Measurements from ENCODE around the gene DUOX1. TPM values are rescaled to one million over a fixed set of nuclear protein-coding genes. Genes with fewer than 3 reads are reported as not detected.

The DUOX1 gene
- total and polyA plus RNA-seq, 4 donors: 0.02 to 0.94 (median 0.08) TPM; not detected in 1

DNA sequence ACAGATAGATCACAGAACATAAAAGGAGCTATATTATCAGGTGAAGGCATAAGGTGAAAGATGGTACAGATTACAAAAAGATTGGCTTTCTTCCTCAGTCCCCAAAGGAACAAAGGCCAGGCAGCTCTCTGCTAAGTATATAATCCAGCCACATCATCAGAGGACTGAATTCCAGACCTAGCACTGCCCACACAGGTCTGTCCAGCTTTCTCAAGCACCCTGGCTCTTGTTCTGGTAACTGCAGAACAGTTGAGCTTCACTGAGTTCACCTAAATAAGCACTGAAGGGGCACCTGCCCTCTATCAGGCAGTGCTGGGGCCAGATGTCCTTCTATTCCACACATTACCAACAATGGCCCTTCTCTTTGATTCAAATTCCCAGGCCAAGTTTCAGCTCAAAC lies 6.4 kb upstream of the DUOX1 start:
- DNase-seq (ENCODE audit: low spot score): no peak
- Histone ChIP-seq H3K36me3 (ENCODE audit: control insufficient read depth in 4 of 4, insufficient read depth in 3 of 4, low read depth in 1 of 4, low read length in 3 of 4) (no peaks in the 10 kb centered on the region), H3K27me3 (ENCODE audit: control insufficient read depth in 4 of 4, insufficient read depth in 4 of 4, low read length in 3 of 4) (peaks cover 0 to 5% (median 0%) of the 10 kb centered on the region in 4 donors), H3K4me3 (ENCODE audit: low read depth in 1 of 3, low read length in 3 of 3) (no peak overlapping the region), H3K27ac (ENCODE audit: low read depth in 1 of 2, low read length in 2 of 2) (no peak overlapping the region), H3K4me1 (ENCODE audit: control insufficient read depth in 4 of 4, insufficient read depth in 4 of 4, low read length in 3 of 4) (no peaks in the 10 kb centered on the region), H3K9ac (ENCODE audit: low read depth in 1 of 2, low read length in 2 of 2) (no peak overlapping the region), H3K9me3 (ENCODE audit: control insufficient read depth in 4 of 4, low read length in 3 of 4) (no peaks in the 10 kb centered on the region)
- TF ChIP-seq RAD21 (IDR thresholded peaks at IDR 0.05) (no peak), YY1 (IDR thresholded peaks at IDR 0.05) (no peak), GABPA (IDR thresholded peaks at IDR 0.05 in 1 of 2, conservative IDR thresholded peaks at IDR 0.05 in 1 of 2) (no peak), TAF1 (conservative IDR thresholded peaks at IDR 0.05) (no peak), EGR1 (IDR thresholded peaks at IDR 0.05; ENCODE audit: low read depth in 2 of 2) (no peak), HNF4A (conservative IDR thresholded peaks at IDR 0.05) (no peak), HNF4G (IDR thresholded peaks at IDR 0.05) (no peak), FOXA2 (IDR thresholded peaks at IDR 0.05) (no peak), FOXA1 (IDR thresholded peaks at IDR 0.05) (no peak), RXRA (IDR thresholded peaks at IDR 0.05) (no peak), SP1 (IDR thresholded peaks at IDR 0.05) (no peak), JUND (IDR thresholded peaks at IDR 0.05) (no peak), NR2F2 (IDR thresholded peaks at IDR 0.05) (no peak)
- TF ChIP-seq, protein P1, sequence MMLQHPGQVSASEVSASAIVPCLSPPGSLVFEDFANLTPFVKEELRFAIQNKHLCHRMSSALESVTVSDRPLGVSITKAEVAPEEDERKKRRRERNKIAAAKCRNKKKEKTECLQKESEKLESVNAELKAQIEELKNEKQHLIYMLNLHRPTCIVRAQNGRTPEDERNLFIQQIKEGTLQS (IDR thresholded peaks at IDR 0.05): no peak
- TF ChIP-seq, protein P2, sequence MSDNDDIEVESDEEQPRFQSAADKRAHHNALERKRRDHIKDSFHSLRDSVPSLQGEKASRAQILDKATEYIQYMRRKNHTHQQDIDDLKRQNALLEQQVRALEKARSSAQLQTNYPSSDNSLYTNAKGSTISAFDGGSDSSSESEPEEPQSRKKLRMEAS (IDR thresholded peaks at IDR 0.05): no peak
- TF ChIP-seq, protein P3, sequence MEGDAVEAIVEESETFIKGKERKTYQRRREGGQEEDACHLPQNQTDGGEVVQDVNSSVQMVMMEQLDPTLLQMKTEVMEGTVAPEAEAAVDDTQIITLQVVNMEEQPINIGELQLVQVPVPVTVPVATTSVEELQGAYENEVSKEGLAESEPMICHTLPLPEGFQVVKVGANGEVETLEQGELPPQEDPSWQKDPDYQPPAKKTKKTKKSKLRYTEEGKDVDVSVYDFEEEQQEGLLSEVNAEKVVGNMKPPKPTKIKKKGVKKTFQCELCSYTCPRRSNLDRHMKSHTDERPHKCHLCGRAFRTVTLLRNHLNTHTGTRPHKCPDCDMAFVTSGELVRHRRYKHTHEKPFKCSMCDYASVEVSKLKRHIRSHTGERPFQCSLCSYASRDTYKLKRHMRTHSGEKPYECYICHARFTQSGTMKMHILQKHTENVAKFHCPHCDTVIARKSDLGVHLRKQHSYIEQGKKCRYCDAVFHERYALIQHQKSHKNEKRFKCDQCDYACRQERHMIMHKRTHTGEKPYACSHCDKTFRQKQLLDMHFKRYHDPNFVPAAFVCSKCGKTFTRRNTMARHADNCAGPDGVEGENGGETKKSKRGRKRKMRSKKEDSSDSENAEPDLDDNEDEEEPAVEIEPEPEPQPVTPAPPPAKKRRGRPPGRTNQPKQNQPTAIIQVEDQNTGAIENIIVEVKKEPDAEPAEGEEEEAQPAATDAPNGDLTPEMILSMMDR (IDR thresholded peaks at IDR 0.05; ENCODE audit: low read depth, low read length, missing input control): no peak
- TF ChIP-seq, protein P4, sequence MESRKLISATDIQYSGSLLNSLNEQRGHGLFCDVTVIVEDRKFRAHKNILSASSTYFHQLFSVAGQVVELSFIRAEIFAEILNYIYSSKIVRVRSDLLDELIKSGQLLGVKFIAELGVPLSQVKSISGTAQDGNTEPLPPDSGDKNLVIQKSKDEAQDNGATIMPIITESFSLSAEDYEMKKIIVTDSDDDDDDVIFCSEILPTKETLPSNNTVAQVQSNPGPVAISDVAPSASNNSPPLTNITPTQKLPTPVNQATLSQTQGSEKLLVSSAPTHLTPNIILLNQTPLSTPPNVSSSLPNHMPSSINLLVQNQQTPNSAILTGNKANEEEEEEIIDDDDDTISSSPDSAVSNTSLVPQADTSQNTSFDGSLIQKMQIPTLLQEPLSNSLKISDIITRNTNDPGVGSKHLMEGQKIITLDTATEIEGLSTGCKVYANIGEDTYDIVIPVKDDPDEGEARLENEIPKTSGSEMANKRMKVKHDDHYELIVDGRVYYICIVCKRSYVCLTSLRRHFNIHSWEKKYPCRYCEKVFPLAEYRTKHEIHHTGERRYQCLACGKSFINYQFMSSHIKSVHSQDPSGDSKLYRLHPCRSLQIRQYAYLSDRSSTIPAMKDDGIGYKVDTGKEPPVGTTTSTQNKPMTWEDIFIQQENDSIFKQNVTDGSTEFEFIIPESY (IDR thresholded peaks at IDR 0.05): no peak

DNA sequence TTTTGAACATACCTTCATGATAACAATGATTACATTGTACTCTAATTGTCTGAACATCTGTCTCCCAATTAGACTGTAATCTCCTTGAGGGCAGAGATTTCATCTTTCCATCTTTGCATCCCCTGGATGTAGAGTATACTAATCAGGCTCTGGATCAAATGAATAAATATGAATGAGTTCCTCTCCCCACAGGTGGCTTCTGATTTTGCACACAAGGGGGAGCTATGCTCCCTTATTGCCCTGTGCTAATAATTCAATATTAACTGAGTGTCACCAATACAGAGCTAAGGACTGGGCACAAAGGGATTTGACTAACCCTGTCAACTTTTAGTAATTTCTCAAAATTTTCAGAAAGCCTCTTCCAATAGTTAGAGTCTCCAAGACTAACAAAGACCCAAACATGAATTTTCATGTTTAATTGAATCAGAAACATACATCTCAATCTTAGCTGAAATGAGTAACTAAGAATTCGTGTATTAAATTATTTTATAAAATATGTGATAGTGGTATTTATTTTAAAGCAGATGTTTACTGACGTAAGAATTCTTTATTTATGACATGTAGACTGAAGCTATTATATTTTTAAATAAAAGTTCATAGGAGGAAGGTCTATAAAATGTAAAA lies 3.1 kb upstream of the DUOX1 start:
- TF ChIP-seq, protein P3 (IDR thresholded peaks at IDR 0.05; ENCODE audit: low read depth, low read length, missing input control): peak; percentile 75
- TF ChIP-seq NR2F2 (IDR thresholded peaks at IDR 0.05): no peak
- TF ChIP-seq HNF4G (IDR thresholded peaks at IDR 0.05): no peak
- TF ChIP-seq JUND (IDR thresholded peaks at IDR 0.05): no peak
- TF ChIP-seq RAD21 (IDR thresholded peaks at IDR 0.05): peak; percentile 76 to 82

More for the DNA sequence above, 3.1 kb upstream of the DUOX1 start:
- no peak overlapping the region for H3K4me3 ChIP-seq (ENCODE audit: low read depth in 1 of 3, low read length in 3 of 3)
- no peak for DNase-seq (ENCODE audit: low spot score)
- H3K27ac ChIP-seq (ENCODE audit: low read depth in 1 of 2, low read length in 2 of 2): no peak overlapping the region
- no peaks in the 10 kb centered on the region for H3K9me3 ChIP-seq (ENCODE audit: control insufficient read depth in 4 of 4, low read length in 3 of 4)
- no peak overlapping the region for H3K9ac ChIP-seq (ENCODE audit: low read depth in 1 of 2, low read length in 2 of 2)
- peaks cover 0 to 3% (median 0%) of the 10 kb centered on the region in 4 donors for H3K4me1 ChIP-seq (ENCODE audit: control insufficient read depth in 4 of 4, insufficient read depth in 4 of 4, low read length in 3 of 4)
- H3K36me3 ChIP-seq (ENCODE audit: control insufficient read depth in 4 of 4, insufficient read depth in 3 of 4, low read depth in 1 of 4, low read length in 3 of 4): no peaks in the 10 kb centered on the region
- peaks cover 0 to 9% (median 2%) of the 10 kb centered on the region in 4 donors for H3K27me3 ChIP-seq (ENCODE audit: control insufficient read depth in 4 of 4, insufficient read depth in 4 of 4, low read length in 3 of 4)
- 55% methylated on average over 2 of the region's 2 CpGs for WGBS
